Common myeloid progenitor, CD34-positive (primary cell): ENCODE data around the gene POTEF.
A peak's percentile ranks its signal among the peaks of the same experiment; 100 is the strongest.
"Not testable (repeated sequence)": the region's sequence is repeated elsewhere in the genome, so short reads cannot be mapped to it uniquely, and the experiment has no call there.

ENCODE experiments used
- CTCF ChIA-PET: fragments of 350-600 bp; sonication (Branson Sonifier 250); formaldehyde crosslinking; loops from one replicate; lab custom pipeline; 2021; ENCODE audit warnings: antibody characterized with exemption; lab: Charles Lee
- POLR2A ChIA-PET: fragments of 350-600 bp; sonication (Branson Sonifier 250); formaldehyde crosslinking; loops from one replicate; lab custom pipeline; 2021; ENCODE audit warnings: antibody characterized with exemption; lab: Charles Lee
- DNase-seq, 3 donors: peaks; one replicate each; pipeline versions ENCODE4 v3.0.0 to v3.0.0-alpha.2; 2013
- H3K27ac ChIP-seq, 2 experiments: 1 replicate in 1 of 2; 2 replicates in 1 of 2; pipeline ENCODE4 v1.7.0; 2013; ENCODE audit warnings: inconsistent platforms in 2 of 2, low read length in 2 of 2, mild to moderate bottlenecking in 2 of 2, low read depth in 1 of 2, moderate library complexity in 1 of 2; ENCODE audit not compliant: severe bottlenecking in 2 of 2, insufficient read depth in 1 of 2, poor library complexity in 1 of 2
- H3K27me3 ChIP-seq, 5 experiments: replicated peaks in 2 of 5; 1 replicate in 3 of 5; 2 replicates in 2 of 5; pipeline versions ENCODE4 v1.6.1 to v1.7.0; 2013; ENCODE audit warnings: low read length in 4 of 5, mild to moderate bottlenecking in 2 of 5, moderate library complexity in 2 of 5, inconsistent platforms in 1 of 5; ENCODE audit not compliant: insufficient read depth in 5 of 5, control insufficient read depth in 4 of 5
- H3K36me3 ChIP-seq, 4 experiments: 1 replicate in 2 of 4; 2 replicates in 2 of 4; pipeline versions ENCODE4 v1.6.1 to v1.7.0; 2013; ENCODE audit warnings: low read length in 3 of 4, control low read depth in 1 of 4, mild to moderate bottlenecking in 1 of 4; ENCODE audit not compliant: control insufficient read depth in 4 of 4, insufficient read depth in 4 of 4
- H3K4me1 ChIP-seq, 4 experiments: 1 replicate in 3 of 4; 2 replicates in 1 of 4; pipeline versions ENCODE4 v1.6.1 to v1.7.1; 2013; ENCODE audit warnings: low read length in 3 of 4, mild to moderate bottlenecking in 3 of 4, control low read depth in 1 of 4, inconsistent platforms in 1 of 4, moderate library complexity in 1 of 4; ENCODE audit not compliant: control insufficient read depth in 4 of 4, insufficient read depth in 4 of 4; ENCODE audit errors: control extremely low read depth in 1 of 4
- H3K4me3 ChIP-seq, 7 experiments: 1 replicate in 4 of 7; 2 replicates in 3 of 7; pipeline versions ENCODE4 v1.5.1 to v1.7.0; 2013; ENCODE audit warnings: mild to moderate bottlenecking in 7 of 7, low read length in 6 of 7, moderate library complexity in 6 of 7, inconsistent platforms in 2 of 7, low read depth in 2 of 7, control low read depth in 1 of 7; ENCODE audit not compliant: insufficient read depth in 4 of 7, control insufficient read depth in 1 of 7; ENCODE audit errors: extremely low read depth in 1 of 7
- H3K9me3 ChIP-seq, 5 experiments: 1 replicate in 4 of 5; 2 replicates in 1 of 5; pipeline versions ENCODE4 v1.6.1 to v1.7.1; 2013; ENCODE audit warnings: low read length in 4 of 5, mild to moderate bottlenecking in 2 of 5, inconsistent platforms in 1 of 5, low read depth in 1 of 5, moderate library complexity in 1 of 5; ENCODE audit not compliant: control insufficient read depth in 4 of 5, insufficient read depth in 2 of 5; ENCODE audit errors: control extremely low read depth in 1 of 5
- WGBS: methylation state at CpG from one replicate; pipeline ENCODE4 v1.1.5; 2013; ENCODE audit not compliant: insufficient coverage; 5-methylcytosine and 5-hydroxymethylcytosine counted together

The POTEF gene

GRCh38 chr2:130162486-130162885 is 33.5 kb upstream of the POTEF start:
- H3K27me3 ChIP-seq, H3K27ac ChIP-seq, H3K4me3 ChIP-seq, DNase-seq, POLR2A ChIA-PET, CTCF ChIA-PET, H3K9me3 ChIP-seq, H3K4me1 ChIP-seq: not testable (repeated sequence)
- 100% methylated on average over 5 of the region's 7 CpGs for WGBS
- H3K36me3 ChIP-seq: peaks cover 10 to 55% (median 31%) of the 10 kb centered on the region in 4 experiments

DNA sequence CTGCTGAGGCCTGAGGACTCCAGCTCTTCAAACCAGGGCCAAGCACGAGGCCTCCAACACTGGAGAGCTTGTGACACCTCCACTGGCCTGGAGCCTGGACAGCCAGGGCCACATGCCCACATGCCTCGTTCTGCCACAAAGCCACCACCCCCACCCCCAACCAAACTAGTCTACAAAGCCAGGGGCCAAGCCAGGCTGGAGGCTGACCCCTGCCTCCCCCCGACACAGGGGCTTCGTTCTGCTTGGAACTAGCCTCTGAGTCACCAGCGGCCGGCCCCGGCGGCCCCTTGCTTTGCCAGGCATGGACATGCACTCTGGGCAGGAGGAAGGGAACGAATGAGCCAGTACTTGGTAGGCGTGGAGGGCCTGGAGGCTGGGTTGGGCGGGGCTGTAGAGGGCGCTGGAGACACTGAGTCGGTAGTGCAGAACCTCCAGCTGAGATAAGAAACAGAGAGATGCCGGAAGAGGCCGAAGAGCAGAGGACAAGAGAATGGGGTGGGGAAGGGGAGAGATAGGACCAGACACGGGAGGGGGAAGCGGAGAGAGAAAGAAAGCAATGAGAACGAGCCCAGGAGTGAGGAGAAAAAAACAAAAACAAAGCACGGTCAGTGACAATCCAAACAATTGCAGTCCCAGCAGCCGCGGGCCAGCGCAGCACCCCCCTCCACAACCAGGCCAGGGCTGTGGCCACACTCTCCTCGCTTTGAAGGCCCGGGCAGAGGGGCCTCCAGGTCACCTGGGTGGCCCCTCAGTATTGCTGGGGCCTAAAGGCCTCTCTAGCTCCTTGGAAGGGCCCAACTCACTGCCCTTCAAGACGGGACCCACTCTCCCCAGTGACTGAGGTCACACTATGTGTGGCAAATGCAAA is 32.0 kb upstream of the POTEF start:
- CTCF ChIA-PET, H3K27ac ChIP-seq, H3K4me1 ChIP-seq, H3K27me3 ChIP-seq, H3K9me3 ChIP-seq, H3K4me3 ChIP-seq, POLR2A ChIA-PET, DNase-seq: not testable (repeated sequence)
- H3K36me3 ChIP-seq: peaks cover 10 to 41% (median 25%) of the 10 kb centered on the region in 4 experiments
- WGBS: 99% methylated on average over 19 of the region's 25 CpGs

DNA sequence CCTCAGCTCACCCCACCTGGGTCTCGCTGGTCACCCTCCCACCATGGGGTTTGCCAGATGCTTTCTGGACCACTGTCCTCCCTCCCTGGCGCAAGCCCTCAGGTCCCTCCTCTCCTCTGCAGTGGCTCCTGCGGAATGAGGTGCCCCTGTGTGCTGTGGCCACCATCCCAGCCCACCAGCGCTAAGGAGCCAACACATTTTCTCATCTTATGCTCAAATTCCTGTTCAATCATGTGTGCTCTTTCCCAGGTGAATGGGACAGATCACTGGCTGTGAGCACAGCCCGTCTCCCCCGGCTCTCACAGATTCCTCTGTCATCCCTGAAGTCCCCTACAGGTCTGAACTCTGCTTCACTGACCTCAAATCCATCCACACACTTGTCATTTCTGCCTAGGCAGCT is 31.1 kb upstream of the POTEF start:
- DNase-seq: no peak
- Histone ChIP-seq H3K4me1 (peaks cover 0 to 9% (median 6%) of the 10 kb centered on the region in 4 experiments), H3K27me3 (no peaks in the 10 kb centered on the region), H3K9me3 (no peaks in the 10 kb centered on the region), H3K36me3 (peaks cover 7 to 36% (median 19%) of the 10 kb centered on the region in 4 experiments), H3K4me3 (no peak overlapping the region), H3K27ac (no peak overlapping the region)
- 98% methylated on average over 6 of the region's 6 CpGs for WGBS
- ChIA-PET CTCF (no interaction called here), POLR2A (no interaction called here)

- H3K4me1 ChIP-seq, H3K27ac ChIP-seq, H3K27me3 ChIP-seq, POLR2A ChIA-PET, H3K9me3 ChIP-seq, DNase-seq, H3K4me3 ChIP-seq: not testable (repeated sequence)
- peaks cover 3 to 38% (median 19%) of the 10 kb centered on the region in 4 experiments for H3K36me3 ChIP-seq
- WGBS: 83% methylated on average over 1 of the region's 4 CpGs
- CTCF ChIA-PET: interaction anchor here (0.6 to 0.8 kb wide), 2 partner anchors 10 to 1507 kb away, joined by 3 to 4 read pairs; no protein-coding TSS in a partner anchor
Observed at GRCh38 chr2:130159376-130159775, 30.4 kb upstream of the POTEF start.

DNA sequence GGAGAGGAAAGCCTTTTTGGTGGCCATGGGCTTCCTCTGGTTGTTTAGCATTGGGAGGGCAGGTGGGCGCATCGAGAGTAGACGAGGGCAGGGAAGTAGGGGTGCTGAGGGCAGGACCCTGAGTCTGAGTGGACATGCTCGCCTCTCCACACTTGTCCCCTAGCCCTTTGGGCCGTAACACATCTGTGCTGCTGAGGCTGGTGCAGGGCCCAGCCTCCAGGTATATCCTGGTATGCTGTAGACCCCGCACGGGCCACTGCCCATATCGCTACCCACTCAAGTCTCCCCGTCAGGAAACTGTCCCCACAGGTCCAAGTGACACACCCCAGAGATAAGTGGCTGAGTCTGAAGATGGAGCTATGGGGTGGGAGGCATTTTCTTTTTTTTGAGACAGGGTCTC is 29.6 kb upstream of the POTEF start:
- WGBS: 98% methylated on average over 9 of the region's 9 CpGs
- Histone ChIP-seq H3K27me3 (no peaks in the 10 kb centered on the region), H3K27ac (no peak overlapping the region), H3K4me3 (no peak overlapping the region), H3K4me1 (peaks cover 0 to 9% (median 6%) of the 10 kb centered on the region in 4 experiments), H3K36me3 (peaks cover 2 to 38% (median 12%) of the 10 kb centered on the region in 4 experiments), H3K9me3 (no peaks in the 10 kb centered on the region)
- ChIA-PET POLR2A (interaction anchor here (0.7 kb wide), 1 partner anchor 1007 kb away, joined by 3 read pairs; no protein-coding TSS in a partner anchor), CTCF (interaction anchor here (0.8 kb wide), 1 partner anchor 11 kb away, joined by 4 read pairs; no protein-coding TSS in a partner anchor)
- DNase-seq: no peak

DNA sequence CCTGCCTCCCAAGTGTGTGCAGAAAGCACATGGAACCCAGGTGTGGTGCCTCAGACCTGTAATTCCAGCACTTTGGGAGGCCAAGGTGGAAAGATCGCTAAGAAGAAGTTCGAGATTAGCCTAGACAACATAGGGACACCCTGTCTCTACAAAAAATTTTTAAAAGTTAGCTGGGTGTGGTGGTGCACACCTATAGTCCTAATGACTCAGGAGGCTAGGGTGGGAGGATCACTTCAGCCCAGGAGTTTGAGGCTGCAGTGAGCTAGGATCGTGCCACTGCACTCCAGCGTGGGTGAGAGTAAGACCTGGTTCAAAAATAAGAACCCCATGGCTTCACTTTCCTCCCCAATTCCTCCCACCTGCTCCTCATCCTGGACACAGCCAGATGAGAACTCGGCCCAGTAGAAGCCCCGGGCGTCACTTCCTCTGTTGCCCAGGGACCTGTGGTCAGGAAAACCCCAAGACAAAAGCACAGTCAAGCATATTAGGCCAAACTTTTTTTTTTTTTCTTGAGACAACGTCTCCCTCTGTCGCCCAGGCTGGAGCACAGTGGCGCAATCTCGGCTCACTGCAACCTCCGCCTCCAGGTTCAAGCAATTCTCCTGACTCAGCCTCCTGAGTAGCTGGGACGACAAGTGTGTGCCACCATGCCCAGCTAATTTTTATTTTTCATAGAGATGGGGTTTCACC is 28.9 kb upstream of the POTEF start:
- H3K27me3 ChIP-seq, CTCF ChIA-PET, H3K4me3 ChIP-seq, H3K4me1 ChIP-seq, H3K27ac ChIP-seq, H3K9me3 ChIP-seq: not testable (repeated sequence)
- POLR2A ChIA-PET: interaction anchor here (0.7 kb wide), 1 partner anchor 1008 kb away, joined by 3 read pairs; no protein-coding TSS in a partner anchor
- WGBS: 58% methylated on average over 12 of the region's 13 CpGs
- peaks cover 2 to 39% (median 9%) of the 10 kb centered on the region in 4 experiments for H3K36me3 ChIP-seq
- peak; percentile 4 to 57 (median 51) for DNase-seq

- H3K4me1 ChIP-seq, CTCF ChIA-PET, H3K27me3 ChIP-seq, POLR2A ChIA-PET, H3K27ac ChIP-seq, H3K4me3 ChIP-seq, H3K9me3 ChIP-seq: not testable (repeated sequence)
- peak in 1 of 3 donors; percentile 11 for DNase-seq
- peaks cover 2 to 39% (median 8%) of the 10 kb centered on the region in 4 experiments for H3K36me3 ChIP-seq
- WGBS: 65% methylated on average over 4 of the region's 12 CpGs
Observed at GRCh38 chr2:130157354-130157753, 28.3 kb upstream of the POTEF start.
